ENCODE measurements around the gene BMPR1A. TPM values are rescaled to one million over a fixed set of nuclear protein-coding genes. Genes with fewer than 3 reads are reported as not detected.

Gene BMPR1A
- total RNA-seq, 1 experiment from 2014 or later, result 21.4 TPM

DNA sequence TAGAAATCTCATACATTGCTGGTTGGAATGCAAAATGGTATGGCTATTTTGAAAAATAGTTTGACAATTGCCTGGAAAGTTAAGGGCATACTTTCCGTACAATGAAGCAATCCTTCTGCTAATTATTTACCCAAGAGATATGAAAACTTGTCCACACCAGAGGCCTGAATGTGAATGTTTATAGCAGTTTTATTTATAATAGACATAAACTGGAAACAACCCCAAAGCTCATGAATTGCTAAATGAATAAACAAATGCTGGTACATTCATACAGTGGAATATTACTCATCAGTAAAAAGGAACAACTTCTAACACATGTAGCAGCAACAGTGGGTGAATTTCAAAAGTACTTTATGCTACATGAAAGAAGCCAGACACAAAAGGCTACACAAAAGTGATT lies 158.3 kb downstream of the BMPR1A start:
- Mint-ChIP-seq H3K4me3 (ENCODE audit: low read depth, unreplicated experiment) (no peak overlapping the region), H3K4me1 (ENCODE audit: low read depth, unreplicated experiment) (no peaks in the 10 kb centered on the region), H3K27ac (ENCODE audit: unreplicated experiment) (no peak overlapping the region), H3K27me3 (ENCODE audit: unreplicated experiment) (no peaks in the 10 kb centered on the region), H3K9me3 (ENCODE audit: low read depth, unreplicated experiment) (no peaks in the 10 kb centered on the region), H3K36me3 (ENCODE audit: insufficient read depth, unreplicated experiment) (peaks cover 5% of the 10 kb centered on the region)
- BruUV-seq (replicated peaks), result no TSS peak
- CTCF ChIA-PET, result no interaction called here
- TF ChIP-seq, protein P1, sequence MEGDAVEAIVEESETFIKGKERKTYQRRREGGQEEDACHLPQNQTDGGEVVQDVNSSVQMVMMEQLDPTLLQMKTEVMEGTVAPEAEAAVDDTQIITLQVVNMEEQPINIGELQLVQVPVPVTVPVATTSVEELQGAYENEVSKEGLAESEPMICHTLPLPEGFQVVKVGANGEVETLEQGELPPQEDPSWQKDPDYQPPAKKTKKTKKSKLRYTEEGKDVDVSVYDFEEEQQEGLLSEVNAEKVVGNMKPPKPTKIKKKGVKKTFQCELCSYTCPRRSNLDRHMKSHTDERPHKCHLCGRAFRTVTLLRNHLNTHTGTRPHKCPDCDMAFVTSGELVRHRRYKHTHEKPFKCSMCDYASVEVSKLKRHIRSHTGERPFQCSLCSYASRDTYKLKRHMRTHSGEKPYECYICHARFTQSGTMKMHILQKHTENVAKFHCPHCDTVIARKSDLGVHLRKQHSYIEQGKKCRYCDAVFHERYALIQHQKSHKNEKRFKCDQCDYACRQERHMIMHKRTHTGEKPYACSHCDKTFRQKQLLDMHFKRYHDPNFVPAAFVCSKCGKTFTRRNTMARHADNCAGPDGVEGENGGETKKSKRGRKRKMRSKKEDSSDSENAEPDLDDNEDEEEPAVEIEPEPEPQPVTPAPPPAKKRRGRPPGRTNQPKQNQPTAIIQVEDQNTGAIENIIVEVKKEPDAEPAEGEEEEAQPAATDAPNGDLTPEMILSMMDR (IDR thresholded peaks at IDR 0.05; ENCODE audit: unreplicated experiment), result no peak
- DNase-seq, result no peak
- intact Hi-C loops (cut with micrococcal nuclease; ENCODE audit: unreplicated experiment), result no loop called here

DNA sequence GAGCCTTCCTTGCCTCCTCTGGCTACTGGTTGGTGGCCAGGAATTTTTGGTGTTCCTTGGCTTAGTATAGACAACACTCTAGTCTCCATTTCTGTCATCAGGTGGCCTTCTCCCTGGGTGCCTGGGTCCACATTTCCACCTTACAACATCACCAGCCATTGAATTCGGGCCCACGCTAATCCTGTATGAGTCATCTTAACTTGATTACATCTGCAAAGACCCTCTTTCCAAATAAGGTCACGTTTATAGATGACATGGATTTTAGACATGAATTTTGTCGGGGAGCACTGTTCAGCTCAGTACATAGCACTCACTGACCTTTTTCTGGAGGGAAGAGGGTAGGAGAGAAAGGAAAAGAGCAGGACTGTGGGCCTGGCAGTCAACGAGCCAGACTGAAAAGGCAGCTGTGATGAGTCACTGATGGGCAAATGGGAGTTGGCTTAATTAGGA lies 161.6 kb downstream of the BMPR1A start:
- TF ChIP-seq, protein P1 (IDR thresholded peaks at IDR 0.05; ENCODE audit: unreplicated experiment), result no peak
- Mint-ChIP-seq H3K27me3 (ENCODE audit: unreplicated experiment) (no peaks in the 10 kb centered on the region), H3K27ac (ENCODE audit: unreplicated experiment) (no peak overlapping the region), H3K4me3 (ENCODE audit: low read depth, unreplicated experiment) (no peak overlapping the region), H3K36me3 (ENCODE audit: insufficient read depth, unreplicated experiment) (no peaks in the 10 kb centered on the region), H3K4me1 (ENCODE audit: low read depth, unreplicated experiment) (no peaks in the 10 kb centered on the region), H3K9me3 (ENCODE audit: low read depth, unreplicated experiment) (no peaks in the 10 kb centered on the region)
- BruUV-seq (replicated peaks), result no TSS peak
- intact Hi-C loops (cut with micrococcal nuclease; ENCODE audit: unreplicated experiment), result no loop called here
- DNase-seq, result no peak
- CTCF ChIA-PET, result no interaction called here

DNA sequence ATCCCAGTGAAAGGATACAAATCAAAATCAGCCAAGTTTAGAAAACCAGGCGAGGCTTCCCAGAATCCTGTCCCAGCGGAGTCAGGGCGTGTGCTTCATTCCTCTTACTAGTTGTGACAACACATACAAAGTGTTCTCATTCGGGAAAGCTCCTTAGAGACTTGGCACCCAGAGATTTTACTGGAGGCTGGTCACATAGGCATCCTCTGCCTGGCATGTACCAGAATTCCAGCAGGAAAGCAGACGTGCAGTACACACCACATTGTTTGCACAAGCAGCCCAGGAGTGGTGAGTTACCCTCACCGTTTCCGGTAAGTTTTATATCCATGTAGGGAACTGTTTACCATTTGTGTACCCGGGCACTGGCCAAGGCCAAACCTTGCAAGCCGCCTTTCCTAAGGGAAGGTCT lies 166.1 kb downstream of the BMPR1A start:
- Mint-ChIP-seq H3K36me3 (ENCODE audit: insufficient read depth, unreplicated experiment) (no peaks in the 10 kb centered on the region), H3K4me1 (ENCODE audit: low read depth, unreplicated experiment) (no peaks in the 10 kb centered on the region)

DNA sequence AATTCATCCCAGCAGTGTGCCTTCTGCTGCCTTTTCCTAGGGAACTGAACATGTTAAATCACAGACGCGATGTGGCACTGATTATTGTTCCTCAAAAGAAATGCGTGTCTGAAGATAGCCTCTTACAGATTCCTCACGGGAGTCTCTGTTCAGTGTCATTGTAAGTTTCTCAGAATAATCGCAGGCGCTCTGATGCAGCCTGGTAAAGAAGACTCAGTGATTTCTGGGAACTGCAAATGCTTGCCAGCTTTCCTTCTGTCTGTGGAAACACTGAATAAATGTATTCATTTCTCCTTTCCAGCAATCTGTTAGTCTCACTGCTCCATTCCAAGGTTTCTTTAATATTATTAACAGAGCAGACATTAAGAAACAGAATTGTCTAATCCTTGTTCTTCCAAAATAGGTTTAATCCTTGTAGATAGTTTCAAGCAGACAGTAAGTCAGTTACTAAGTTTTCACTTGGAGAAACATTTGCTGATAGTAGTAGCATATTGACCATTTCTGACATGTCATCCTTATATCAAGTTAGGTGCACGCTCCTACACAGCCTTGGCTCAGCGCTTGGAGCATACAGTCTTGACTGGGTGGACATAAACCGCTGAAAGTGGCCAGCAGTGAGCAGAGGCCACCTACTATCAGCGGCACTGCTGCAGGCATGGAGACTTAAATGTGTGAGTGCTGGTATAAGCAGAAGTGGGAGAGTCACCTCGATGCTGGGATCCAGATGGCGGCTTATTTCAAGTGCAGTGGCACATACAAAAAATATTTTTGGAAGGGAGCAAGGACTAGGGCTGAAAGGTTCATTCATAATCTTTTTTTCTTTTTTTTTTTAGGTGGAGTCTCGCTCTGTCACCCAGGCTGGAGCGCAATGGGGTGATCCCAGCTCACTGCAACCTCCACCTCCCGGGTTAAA lies 173.3 kb downstream of the BMPR1A start:
- intact Hi-C loops (cut with micrococcal nuclease; ENCODE audit: unreplicated experiment), result no loop called here
- TF ChIP-seq, protein P1 (IDR thresholded peaks at IDR 0.05; ENCODE audit: unreplicated experiment), result no peak
- Mint-ChIP-seq H3K27ac (ENCODE audit: unreplicated experiment) (no peak overlapping the region), H3K4me1 (ENCODE audit: low read depth, unreplicated experiment) (peaks cover 8% of the 10 kb centered on the region), H3K36me3 (ENCODE audit: insufficient read depth, unreplicated experiment) (peaks cover 5% of the 10 kb centered on the region), H3K9me3 (ENCODE audit: low read depth, unreplicated experiment) (no peaks in the 10 kb centered on the region), H3K27me3 (ENCODE audit: unreplicated experiment) (no peaks in the 10 kb centered on the region), H3K4me3 (ENCODE audit: low read depth, unreplicated experiment) (no peak overlapping the region)
- BruUV-seq (replicated peaks), result no TSS peak
- no peak for DNase-seq
- CTCF ChIA-PET, result no interaction called here

More for the DNA sequence above, 166.1 kb downstream of the BMPR1A start:
- BruUV-seq (replicated peaks), result no TSS peak
- no peak for DNase-seq
- Mint-ChIP-seq H3K9me3 (ENCODE audit: low read depth, unreplicated experiment) (no peaks in the 10 kb centered on the region), H3K27me3 (ENCODE audit: unreplicated experiment) (no peaks in the 10 kb centered on the region), H3K4me3 (ENCODE audit: low read depth, unreplicated experiment) (no peak overlapping the region), H3K27ac (ENCODE audit: unreplicated experiment) (no peak overlapping the region)
- CTCF ChIA-PET, result no interaction called here
- TF ChIP-seq, protein P1 (IDR thresholded peaks at IDR 0.05; ENCODE audit: unreplicated experiment), result no peak
- intact Hi-C loops (cut with micrococcal nuclease; ENCODE audit: unreplicated experiment), result no loop called here

All from Calu3 (cell line).